Heart right ventricle (tissue), 16 donors: Measurements from ENCODE around the gene TBC1D22A. TPM values are rescaled to one million over a fixed set of nuclear protein-coding genes. Genes with fewer than 3 reads are reported as not detected.

Source experiments
- ATAC-seq, 8 donors: fragments of 200-7000 bp; cut with Tn5 transposase; one replicate each; pipeline ENCODE4 v1.9.1; 2020; ENCODE audit warnings: mild to moderate bottlenecking in 8 of 8, moderate library complexity in 8 of 8, moderate number of reproducible peaks in 1 of 8
- DNase-seq, 2 donors: peaks; one replicate each; pipeline ENCODE4 v3.0.0-alpha.2; 2020
- H3K27ac ChIP-seq, 10 donors: fragments of 200-600 bp; sonication (generic) in 2 of 10; one replicate each; pipeline versions ENCODE4 v1.5.0 to v1.8.0; 2020 to 2022; ENCODE audit warnings: mild to moderate bottlenecking in 3 of 10
- H3K27me3 ChIP-seq, 7 donors: fragments of 200-600 bp; one replicate each; pipeline ENCODE4 v1.8.0; 2021 to 2022; ENCODE audit warnings: mild to moderate bottlenecking in 2 of 7
- H3K36me3 ChIP-seq, 9 donors: fragments of 200-600 bp; sonication (generic) in 1 of 9; one replicate each; pipeline versions ENCODE4 v1.5.0 to v1.8.0; 2020 to 2022; ENCODE audit warnings: mild to moderate bottlenecking in 2 of 9
- H3K4me1 ChIP-seq, 9 donors: fragments of 200-600 bp; sonication (generic) in 1 of 9; one replicate each; pipeline versions ENCODE4 v1.5.0 to v1.8.0; 2020 to 2022; ENCODE audit warnings: mild to moderate bottlenecking in 4 of 9
- H3K4me3 ChIP-seq, 10 donors: fragments of 200-600 bp; sonication (generic) in 2 of 10; one replicate each; pipeline versions ENCODE4 v1.5.0 to v1.8.0; 2020 to 2022; ENCODE audit warnings: mild to moderate bottlenecking in 7 of 10, moderate library complexity in 2 of 10
- H3K9me3 ChIP-seq, 11 donors: fragments of 200-600 bp in 10 of 11; sonication (generic) in 2 of 11; one replicate each; pipeline versions ENCODE4 v1.5.0 to v1.8.0; 2013 to 2022; ENCODE audit warnings: mild to moderate bottlenecking in 2 of 11, control low read depth in 1 of 11, moderate library complexity in 1 of 11
- WGBS, 2 donors: extraction: QIAGEN DNeasy Blood & Tissue Kit; methylation state at CpG; one replicate each; pipeline ENCODE4 v1.1.7; 2013; ENCODE audit warnings: inconsistent platforms in 1 of 2; 5-methylcytosine and 5-hydroxymethylcytosine counted together
- intact Hi-C, 10 donors: fragments of 100-400 bp; cut with DNase I; formaldehyde crosslinking; loops; one replicate each; pipeline versions ENCODE4 v1.11.1 to v1.14.2; 2022
- polyA plus RNA-seq, 2 donors: library from polyadenylated mRNA; stranded (reverse); fragments of 200-250 nt; gene quantifications; one replicate each; pipeline ENCODE4 v1.2.3, GENCODE V29; 2013
- total RNA-seq, 10 donors: library from RNA; stranded (reverse); fragmentation: NEBNext Ultra II Directional in 3 of 10; extraction: Animal tissue kit (Norgen Biotek cat#: 25700) in 3 of 10; gene quantifications; one replicate each; pipeline versions ENCODE4 v1.2.1 to v1.2.4, GENCODE V29; 2021 to 2023
- TF ChIP-seq, protein P1 (sequence below), 9 donors: fragments of 200-600 bp; sonication (generic) in 2 of 9; IDR thresholded peaks; one replicate each; pipeline versions ENCODE4 v1.5.0 to v1.8.0; 2021 to 2022; ENCODE audit warnings: antibody characterized with exemption in 9 of 9, mild to moderate bottlenecking in 5 of 9, moderate library complexity in 1 of 9
- donor health status: Arrhythmogenic right ventricular cardiomyopathy.
- donor health status: ischemic (EF 13 %, LVEDD 7.1; RV severe dilation, severe dysfunction).
- donor health status: healthy with polysubstance abuse.
- donor health status: DM: no; HTN: yes; CAD: no.
- donor health status: DM: no; HTN: no; CAD: no.
- donor health status: ischemic (EF 25% LVEDD 6.9; RV normal size, moderate dysfunction).
- donor health status: ischemic (EF 25% LVEDD 5.7; RV mildly dilated, moderate dysfunction).
- donor health status: healthy.
- donor health status: DM: yes; HTN: yes; CAD: no.
- donor health status: Ischemic cardiomyopathy.
- donor health status: ischemic (EF 35%, LVEDD 5.7; RV mildly dilated, moderate dysfunction).
- donor health status: nonischemic (EF 11% LVEDD 7.7; RV severe dilation, severe dysfunction).
- donor health status: DM: yes; HTN: yes; CAD: no.
- donor health status: PGD.
- donor health status: ischemic (EF 29% LVEDD 5.4; RV normal size, mild dysfunction).
- donor health status: nonischemic (EF 23%, LVEDD 6.1; RV moderate dilation, normal function).

The TBC1D22A gene
- total and polyA plus RNA-seq, 12 donors, result 7.2 to 27.9 (median 17.9) TPM

DNA sequence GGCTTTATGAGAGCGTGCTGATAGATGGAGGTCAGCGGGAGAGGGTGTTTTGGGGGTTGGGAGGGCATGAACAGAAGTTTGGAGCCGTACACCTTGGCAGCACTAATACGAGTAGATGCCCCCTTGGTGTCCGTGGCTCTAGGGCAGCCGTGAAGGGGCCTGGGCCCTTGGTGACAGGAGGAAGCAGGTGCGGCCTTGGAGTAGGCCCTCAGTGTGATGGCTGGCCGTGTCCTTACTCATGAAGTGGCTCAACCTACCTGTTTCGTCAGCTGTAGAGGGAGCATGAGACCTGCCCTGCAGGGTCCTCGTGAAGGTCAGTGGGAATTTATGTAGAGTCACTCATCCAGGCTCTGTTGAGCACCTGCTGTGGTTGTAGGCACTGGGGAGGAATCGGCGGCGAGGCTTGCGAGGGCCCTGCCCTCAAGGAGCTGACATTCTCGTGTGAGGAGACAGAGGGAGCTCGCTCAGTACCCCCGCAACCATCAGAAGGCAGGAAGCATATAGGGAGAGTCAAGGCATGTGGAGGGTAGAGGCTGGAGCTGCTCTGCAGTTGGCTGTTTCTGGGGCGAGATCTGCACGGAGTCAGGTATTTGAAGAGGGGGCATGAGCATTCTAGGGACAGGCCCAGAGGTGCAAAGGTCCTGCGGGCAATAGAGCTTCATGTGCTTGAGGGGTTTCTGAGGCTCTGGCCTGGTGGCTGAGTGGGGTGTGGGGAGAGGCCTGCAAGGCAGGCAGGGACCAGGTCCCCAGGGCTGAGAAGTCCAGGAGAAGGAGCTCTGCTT lies 39.6 kb downstream of the TBC1D22A start:
- Histone ChIP-seq H3K27me3 (no peaks in the 10 kb centered on the region), H3K36me3 (peaks cover 0 to 70% (median 13%) of the 10 kb centered on the region in 9 donors), H3K4me3 (no peak overlapping the region), H3K9me3 (no peaks in the 10 kb centered on the region), H3K4me1 (peaks cover 0 to 22% (median 14%) of the 10 kb centered on the region in 9 donors), H3K27ac (no peak overlapping the region)
- TF ChIP-seq, protein P1, sequence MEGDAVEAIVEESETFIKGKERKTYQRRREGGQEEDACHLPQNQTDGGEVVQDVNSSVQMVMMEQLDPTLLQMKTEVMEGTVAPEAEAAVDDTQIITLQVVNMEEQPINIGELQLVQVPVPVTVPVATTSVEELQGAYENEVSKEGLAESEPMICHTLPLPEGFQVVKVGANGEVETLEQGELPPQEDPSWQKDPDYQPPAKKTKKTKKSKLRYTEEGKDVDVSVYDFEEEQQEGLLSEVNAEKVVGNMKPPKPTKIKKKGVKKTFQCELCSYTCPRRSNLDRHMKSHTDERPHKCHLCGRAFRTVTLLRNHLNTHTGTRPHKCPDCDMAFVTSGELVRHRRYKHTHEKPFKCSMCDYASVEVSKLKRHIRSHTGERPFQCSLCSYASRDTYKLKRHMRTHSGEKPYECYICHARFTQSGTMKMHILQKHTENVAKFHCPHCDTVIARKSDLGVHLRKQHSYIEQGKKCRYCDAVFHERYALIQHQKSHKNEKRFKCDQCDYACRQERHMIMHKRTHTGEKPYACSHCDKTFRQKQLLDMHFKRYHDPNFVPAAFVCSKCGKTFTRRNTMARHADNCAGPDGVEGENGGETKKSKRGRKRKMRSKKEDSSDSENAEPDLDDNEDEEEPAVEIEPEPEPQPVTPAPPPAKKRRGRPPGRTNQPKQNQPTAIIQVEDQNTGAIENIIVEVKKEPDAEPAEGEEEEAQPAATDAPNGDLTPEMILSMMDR (IDR thresholded peaks at IDR 0.05), result no peak
- WGBS, 2 donors, result 96 to 97% methylated on average over 20 of the region's 20 CpGs
- DNase-seq, result no peak
- no peak for ATAC-seq
- intact Hi-C loops, result loop anchor here in 3 of 10 donors (2.0 to 5.0 kb wide), 3 partner anchors 40 to 239 kb away; partner anchors contain the start of gene TBC1D22A (in 2 of the 3)

DNA sequence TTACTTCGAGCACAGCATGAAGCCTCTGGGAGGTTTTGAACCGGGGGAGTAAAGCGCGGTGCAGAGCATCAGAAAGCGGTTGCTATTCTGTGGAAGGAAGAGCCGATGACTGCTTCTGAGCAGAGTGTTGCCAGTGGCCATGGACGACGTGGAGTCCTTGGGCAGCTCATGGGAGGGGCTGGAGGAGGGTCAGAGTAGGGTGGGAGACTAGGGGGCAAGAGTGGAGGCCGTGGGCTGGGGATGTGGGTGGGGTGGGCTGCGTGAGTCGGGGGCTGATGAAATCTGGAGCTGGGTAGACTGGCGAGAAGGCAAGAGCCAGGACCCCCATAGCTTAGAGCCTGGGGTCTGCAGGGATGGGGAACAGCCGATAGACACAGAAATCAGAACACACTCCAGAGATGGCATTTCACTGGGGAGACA lies 40.2 kb downstream of the TBC1D22A start:
- TF ChIP-seq, protein P1 (IDR thresholded peaks at IDR 0.05), result no peak
- no peaks in the 10 kb centered on the region for H3K27me3 ChIP-seq
- WGBS, 2 donors, result 81 to 85% methylated on average over 13 of the region's 13 CpGs
- no peak overlapping the region for H3K4me3 ChIP-seq
- ATAC-seq, result peak in 2 of 8 donors; percentile 7 to 8
- peaks cover 0 to 70% (median 7%) of the 10 kb centered on the region in 9 donors for H3K36me3 ChIP-seq
- intact Hi-C loops, result loop anchor here in 3 of 10 donors (2.0 to 5.0 kb wide), 3 partner anchors 40 to 240 kb away; partner anchors contain the start of gene TBC1D22A (in 2 of the 3)
- H3K4me1 ChIP-seq, result peaks cover 0 to 22% (median 14%) of the 10 kb centered on the region in 9 donors
- no peaks in the 10 kb centered on the region for H3K9me3 ChIP-seq
- H3K27ac ChIP-seq, result no peak overlapping the region
- no peak for DNase-seq

DNA sequence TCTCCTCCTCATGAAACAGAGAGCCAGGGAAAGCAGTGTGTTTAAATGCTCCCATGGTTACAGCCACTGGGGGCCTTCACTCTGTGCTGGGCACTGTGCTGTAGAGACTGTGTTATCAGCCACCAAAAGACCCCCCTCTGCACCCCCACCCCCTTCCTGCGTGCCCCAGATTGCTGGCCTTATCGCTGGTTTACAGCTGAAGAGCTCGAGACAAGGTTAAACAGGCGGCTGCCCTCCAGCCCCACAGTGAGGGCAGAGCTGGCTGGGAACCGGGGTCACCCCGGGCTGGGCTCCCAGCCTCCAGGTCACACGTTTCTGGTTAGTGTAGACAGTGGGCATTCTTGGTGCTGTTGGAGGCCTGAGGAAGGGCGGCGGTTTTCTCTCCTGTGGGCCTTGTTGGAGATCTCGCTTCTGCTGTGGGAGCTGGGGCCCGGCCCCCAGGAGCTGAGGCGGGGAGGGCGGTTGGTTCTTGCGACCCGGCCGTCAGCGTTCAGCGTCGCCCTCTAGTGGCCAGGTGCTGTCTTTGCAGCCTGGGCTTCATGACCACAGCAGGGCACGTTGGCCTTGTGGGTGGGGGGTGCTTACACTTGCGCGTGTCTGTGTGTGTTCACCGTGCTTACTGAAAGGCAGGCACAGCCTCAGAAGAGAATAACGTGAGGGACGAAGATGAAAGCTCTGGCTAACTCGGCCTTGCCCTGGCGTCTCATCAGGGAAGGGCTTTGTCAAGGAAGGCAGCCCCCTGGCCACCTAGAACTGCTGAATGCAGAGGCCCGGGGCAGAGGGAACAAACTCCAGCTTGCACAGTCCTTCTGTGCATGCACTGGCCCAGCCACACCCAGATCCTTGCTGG lies 40.8 kb downstream of the TBC1D22A start:
- no peaks in the 10 kb centered on the region for H3K9me3 ChIP-seq
- peaks cover 0 to 70% (median 3%) of the 10 kb centered on the region in 9 donors for H3K36me3 ChIP-seq
- H3K4me3 ChIP-seq, result no peak overlapping the region
- peaks cover 0 to 21% (median 14%) of the 10 kb centered on the region in 9 donors for H3K4me1 ChIP-seq
- WGBS, 2 donors, result 23 to 29% methylated on average over 28 of the region's 28 CpGs
- intact Hi-C loops, result loop anchor here in 3 of 10 donors (2.0 to 5.0 kb wide), 3 partner anchors 41 to 240 kb away; partner anchors contain the start of gene TBC1D22A (in 2 of the 3)
- peak; percentile 32 to 72 (median 64) for ATAC-seq
- DNase-seq, result peak; percentile 37 to 56
- TF ChIP-seq, protein P1 (IDR thresholded peaks at IDR 0.05), result peak; percentile 84 to 95 (median 93)
- no peak overlapping the region for H3K27ac ChIP-seq
- H3K27me3 ChIP-seq, result no peaks in the 10 kb centered on the region

DNA sequence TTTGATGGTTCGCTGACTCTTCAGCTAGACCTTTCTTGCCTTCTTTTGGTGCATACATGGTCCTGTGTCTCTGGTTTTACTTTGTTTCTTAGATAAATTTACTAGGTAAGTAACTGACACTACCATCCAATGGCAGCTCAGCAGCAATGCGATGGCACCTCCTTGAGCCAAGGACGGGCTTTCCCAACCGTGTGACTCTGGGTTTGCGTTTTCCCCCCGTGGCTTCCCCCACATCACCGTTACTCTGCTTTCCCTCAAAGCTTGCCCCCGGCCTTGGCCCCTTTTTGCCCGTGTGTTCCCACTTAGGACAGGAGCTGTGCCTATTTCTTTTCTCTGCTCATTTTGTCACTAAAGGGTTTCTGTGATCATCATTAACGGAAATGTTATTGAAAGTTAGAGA lies 41.5 kb downstream of the TBC1D22A start:
- TF ChIP-seq, protein P1 (IDR thresholded peaks at IDR 0.05), result no peak
- WGBS, 2 donors, result 87 to 95% methylated on average over 10 of the region's 10 CpGs

More for the DNA sequence above, 41.5 kb downstream of the TBC1D22A start:
- no peak overlapping the region for H3K27ac ChIP-seq
- DNase-seq (no peak), ATAC-seq (no peak)
- H3K9me3 ChIP-seq, result no peaks in the 10 kb centered on the region
- intact Hi-C loops, result loop anchor here in 3 of 10 donors (2.0 to 5.0 kb wide), 3 partner anchors 42 to 241 kb away; partner anchors contain the start of gene TBC1D22A (in 2 of the 3)
- no peaks in the 10 kb centered on the region for H3K27me3 ChIP-seq
- H3K4me1 ChIP-seq, result peaks cover 0 to 14% (median 11%) of the 10 kb centered on the region in 9 donors
- no peak overlapping the region for H3K4me3 ChIP-seq
- H3K36me3 ChIP-seq, result peaks cover 0 to 74% (median 3%) of the 10 kb centered on the region in 9 donors
